WERI-Rb-1 (cell line): ENCODE data around the gene PREX1.

Experiments
- DNase-seq: peaks from one replicate; pipeline ENCODE4 v3.0.0-alpha.2; 2020
- H3K27ac ChIP-seq: fragments of 250-450 bp; sonication (Bioruptor Pico); 2 replicates; pipeline ENCODE4 v1.5.1; 2020; ENCODE audit warnings: mild to moderate bottlenecking, moderate library complexity
- H3K27me3 ChIP-seq: fragments of 250-450 bp; sonication (Bioruptor Pico); 2 replicates; pipeline ENCODE4 v1.5.1; 2021; ENCODE audit warnings: mild to moderate bottlenecking, low read depth, moderate library complexity; ENCODE audit not compliant: insufficient read depth, severe bottlenecking
- H3K36me3 ChIP-seq: fragments of 250-450 bp; sonication (Bioruptor Pico); 2 replicates; pipeline ENCODE4 v1.5.1; 2020; ENCODE audit warnings: mild to moderate bottlenecking, moderate library complexity
- H3K4me3 ChIP-seq: 2 replicates; pipeline ENCODE4 v1.5.1; 2011; ENCODE audit warnings: low read depth, mild to moderate bottlenecking, control low read depth, low read length
- H3K9me3 ChIP-seq: fragments of 250-450 bp; sonication (Bioruptor Pico); 2 replicates; pipeline ENCODE4 v1.5.1; 2021; ENCODE audit warnings: mild to moderate bottlenecking, moderate library complexity; ENCODE audit not compliant: severe bottlenecking
- TF ChIP-seq, protein P1 (sequence below): IDR thresholded peaks from 2 replicates; pipeline ENCODE4 v1.5.1; 2011; ENCODE audit warnings: low read depth, mild to moderate bottlenecking, control low read depth, inconsistent platforms, low read length

PREX1 gene

GRCh38 chr20:48586730-48587129 lies 241.1 kb downstream of the PREX1 start:
- Histone ChIP-seq H3K4me3 (no peak overlapping the region), H3K9me3 (no peaks in the 10 kb centered on the region), H3K36me3 (no peaks in the 10 kb centered on the region), H3K27ac (no peak overlapping the region), H3K27me3 (no peaks in the 10 kb centered on the region)
- TF ChIP-seq, protein P1, sequence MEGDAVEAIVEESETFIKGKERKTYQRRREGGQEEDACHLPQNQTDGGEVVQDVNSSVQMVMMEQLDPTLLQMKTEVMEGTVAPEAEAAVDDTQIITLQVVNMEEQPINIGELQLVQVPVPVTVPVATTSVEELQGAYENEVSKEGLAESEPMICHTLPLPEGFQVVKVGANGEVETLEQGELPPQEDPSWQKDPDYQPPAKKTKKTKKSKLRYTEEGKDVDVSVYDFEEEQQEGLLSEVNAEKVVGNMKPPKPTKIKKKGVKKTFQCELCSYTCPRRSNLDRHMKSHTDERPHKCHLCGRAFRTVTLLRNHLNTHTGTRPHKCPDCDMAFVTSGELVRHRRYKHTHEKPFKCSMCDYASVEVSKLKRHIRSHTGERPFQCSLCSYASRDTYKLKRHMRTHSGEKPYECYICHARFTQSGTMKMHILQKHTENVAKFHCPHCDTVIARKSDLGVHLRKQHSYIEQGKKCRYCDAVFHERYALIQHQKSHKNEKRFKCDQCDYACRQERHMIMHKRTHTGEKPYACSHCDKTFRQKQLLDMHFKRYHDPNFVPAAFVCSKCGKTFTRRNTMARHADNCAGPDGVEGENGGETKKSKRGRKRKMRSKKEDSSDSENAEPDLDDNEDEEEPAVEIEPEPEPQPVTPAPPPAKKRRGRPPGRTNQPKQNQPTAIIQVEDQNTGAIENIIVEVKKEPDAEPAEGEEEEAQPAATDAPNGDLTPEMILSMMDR = no peak
- DNase-seq = no peak

- Histone ChIP-seq H3K4me3 (no peak overlapping the region), H3K27me3 (no peaks in the 10 kb centered on the region), H3K9me3 (no peaks in the 10 kb centered on the region), H3K36me3 (no peaks in the 10 kb centered on the region), H3K27ac (no peak overlapping the region)
- TF ChIP-seq, protein P1 = no peak
- no peak for DNase-seq
Observed at GRCh38 chr20:48585061-48585870, 242.5 kb downstream of the PREX1 start.

DNA sequence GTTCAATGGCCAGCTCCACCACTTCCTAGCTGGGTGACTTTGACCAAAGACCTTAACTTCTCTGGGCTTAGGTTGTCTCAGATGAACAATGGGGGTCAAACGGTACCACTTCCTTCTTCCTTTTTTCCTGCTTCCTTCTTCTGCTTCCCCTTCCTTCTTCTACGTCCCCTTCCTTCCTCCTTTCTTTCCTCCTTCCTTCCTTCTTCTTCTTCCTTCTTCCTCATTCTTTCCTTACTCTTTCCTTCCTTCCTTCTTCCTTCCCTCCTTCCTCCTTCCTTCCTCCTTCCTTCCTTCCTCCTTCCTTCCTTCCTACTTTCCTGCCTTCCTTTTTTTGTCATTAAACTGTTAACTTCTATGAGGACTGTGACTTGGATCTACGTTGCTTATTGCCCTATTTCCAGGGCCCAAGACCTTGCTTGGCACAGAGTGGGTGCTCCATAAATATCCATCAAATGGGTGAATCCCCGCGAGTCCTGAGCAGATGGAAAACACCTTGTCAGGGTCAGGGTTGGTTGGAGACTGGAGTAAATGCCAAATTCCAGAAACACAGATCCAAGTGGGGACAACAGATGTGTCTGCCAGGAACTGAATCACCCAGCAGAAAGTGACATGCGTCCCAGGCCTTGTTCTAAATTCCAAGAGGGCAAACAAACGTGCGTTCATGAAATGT lies 243.3 kb downstream of the PREX1 start:
- no peak overlapping the region for H3K4me3 ChIP-seq
- no peaks in the 10 kb centered on the region for H3K36me3 ChIP-seq
- H3K9me3 ChIP-seq = no peaks in the 10 kb centered on the region
- no peaks in the 10 kb centered on the region for H3K27me3 ChIP-seq
- H3K27ac ChIP-seq = no peak overlapping the region
- no peak for DNase-seq
- TF ChIP-seq, protein P1 = no peak

DNA sequence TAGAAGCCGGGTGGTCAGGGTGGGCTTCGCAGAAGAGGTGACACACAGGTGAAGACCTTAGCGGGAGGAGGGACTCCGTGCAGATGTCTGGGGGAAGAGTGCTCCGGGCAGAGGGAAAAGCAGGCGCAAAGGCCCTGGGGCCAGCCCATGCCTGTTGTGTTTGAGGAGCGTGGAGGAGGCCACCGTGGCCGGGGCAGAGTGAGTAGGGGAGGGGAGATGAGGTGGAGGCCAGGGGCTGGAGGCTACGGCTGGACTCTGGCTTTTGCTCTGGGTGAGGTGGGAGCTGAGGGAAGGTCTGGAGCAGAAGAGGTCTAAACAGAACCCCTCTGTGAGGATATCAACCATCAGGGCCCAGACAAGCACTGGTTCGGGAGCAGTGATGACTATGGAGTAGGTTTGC lies 244.0 kb downstream of the PREX1 start:
- Histone ChIP-seq H3K9me3 (no peaks in the 10 kb centered on the region), H3K27me3 (no peaks in the 10 kb centered on the region), H3K36me3 (no peaks in the 10 kb centered on the region), H3K4me3 (no peak overlapping the region), H3K27ac (no peak overlapping the region)
- TF ChIP-seq, protein P1 = no peak
- DNase-seq = no peak

DNA sequence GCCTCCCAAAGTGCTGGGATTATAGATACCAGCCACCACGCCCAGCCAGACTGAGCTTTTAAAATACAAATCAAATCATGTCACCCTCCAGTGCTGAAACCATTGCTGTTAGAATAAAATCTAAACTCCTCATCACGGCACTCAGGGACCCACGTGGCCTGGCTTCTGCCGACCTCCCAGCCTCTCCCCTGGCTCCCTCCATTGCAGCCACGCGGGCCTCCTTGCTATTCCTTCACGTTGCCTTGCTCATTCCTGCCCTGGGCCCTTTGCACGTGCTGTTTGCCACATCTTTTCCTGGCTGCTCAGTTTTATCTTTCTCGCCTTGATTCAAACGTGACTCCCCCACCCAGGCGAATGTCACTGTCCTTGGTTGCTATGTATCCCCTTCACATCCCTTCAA lies 244.6 kb downstream of the PREX1 start:
- Histone ChIP-seq H3K27me3 (no peaks in the 10 kb centered on the region), H3K36me3 (no peaks in the 10 kb centered on the region), H3K27ac (no peak overlapping the region), H3K4me3 (no peak overlapping the region), H3K9me3 (no peaks in the 10 kb centered on the region)
- TF ChIP-seq, protein P1 = no peak
- DNase-seq = no peak
